IgD-negative memory B cell (primary cell): Measurements from ENCODE around the gene LRRC37B. TPM values are rescaled to one million over a fixed set of nuclear protein-coding genes. Genes with fewer than 3 reads are reported as not detected.
"Not testable (repeated sequence)": the region's sequence is repeated elsewhere in the genome, so short reads cannot be mapped to it uniquely, and the experiment has no call there.

Source experiments
- H3K27ac Mint-ChIP-seq, 3 donors: one replicate each; pipeline ENCODE4 v1.8.0; 2020 to 2022; ENCODE audit warnings: mild to moderate bottlenecking in 3 of 3, mixed read lengths in 3 of 3, moderate library complexity in 1 of 3
- H3K27me3 Mint-ChIP-seq: one replicate; pipeline ENCODE4 v1.8.0; 2021; ENCODE audit warnings: mixed read lengths
- H3K36me3 Mint-ChIP-seq: one replicate; pipeline ENCODE4 v1.8.0; 2020; ENCODE audit warnings: mild to moderate bottlenecking, mixed read lengths
- H3K4me1 Mint-ChIP-seq, 3 donors: one replicate each; pipeline ENCODE4 v1.8.0; 2020 to 2022; ENCODE audit warnings: mixed read lengths in 3 of 3, mild to moderate bottlenecking in 1 of 3
- H3K4me3 Mint-ChIP-seq, 4 donors: one replicate each; pipeline ENCODE4 v1.8.0; 2020 to 2022; ENCODE audit warnings: mild to moderate bottlenecking in 4 of 4, mixed read lengths in 4 of 4, moderate library complexity in 3 of 4
- H3K9me3 Mint-ChIP-seq, 3 donors: one replicate each; pipeline ENCODE4 v1.8.0; 2020 to 2021; ENCODE audit warnings: mixed read lengths in 3 of 3, mild to moderate bottlenecking in 1 of 3
- polyA plus RNA-seq: library from polyadenylated mRNA; unstranded; fragments of 300-500 nt; fragmentation: Illumina TruSeq; gene quantifications from one replicate; pipeline ENCODE4 v1.2.3, GENCODE V29; 2021

The LRRC37B gene
- polyA plus RNA-seq, 1 donor from 2014 or later, result 3.9 TPM

GRCh38 chr17:32020943-32021614, 13.9 kb downstream of the LRRC37B start:
- Mint-ChIP-seq H3K9me3 (no peaks in the 10 kb centered on the region), H3K27ac (peak overlapping the region in 1 of 3 donors; percentile 57), H3K27me3 (no peaks in the 10 kb centered on the region), H3K36me3 (peaks cover 3% of the 10 kb centered on the region), H3K4me1 (peaks cover 0 to 6% (median 5%) of the 10 kb centered on the region in 3 donors), H3K4me3 (no peak overlapping the region)

GRCh38 chr17:32021615-32021955, 14.4 kb downstream of the LRRC37B start:
- peaks cover 0 to 6% (median 2%) of the 10 kb centered on the region in 3 donors for H3K4me1 Mint-ChIP-seq
- H3K4me3 Mint-ChIP-seq, result no peak overlapping the region
- peaks cover 3% of the 10 kb centered on the region for H3K36me3 Mint-ChIP-seq
- no peaks in the 10 kb centered on the region for H3K9me3 Mint-ChIP-seq
- no peak overlapping the region for H3K27ac Mint-ChIP-seq
- no peaks in the 10 kb centered on the region for H3K27me3 Mint-ChIP-seq

GRCh38 chr17:32022554-32022953, 15.4 kb downstream of the LRRC37B start:
- H3K27me3 Mint-ChIP-seq, H3K9me3 Mint-ChIP-seq, H3K27ac Mint-ChIP-seq, H3K4me1 Mint-ChIP-seq, H3K4me3 Mint-ChIP-seq, H3K36me3 Mint-ChIP-seq: not testable (repeated sequence)

- H3K27ac Mint-ChIP-seq, H3K9me3 Mint-ChIP-seq, H3K4me3 Mint-ChIP-seq, H3K4me1 Mint-ChIP-seq, H3K27me3 Mint-ChIP-seq, H3K36me3 Mint-ChIP-seq: not testable (repeated sequence)
These were observed 20.1 kb downstream of the LRRC37B start for GRCh38 chr17:32027271-32027670.

GRCh38 chr17:32033223-32033622, 26.0 kb downstream of the LRRC37B start:
- H3K9me3 Mint-ChIP-seq, result no peaks in the 10 kb centered on the region
- H3K4me3 Mint-ChIP-seq, result no peak overlapping the region
- no peak overlapping the region for H3K27ac Mint-ChIP-seq
- peaks cover 5% of the 10 kb centered on the region for H3K36me3 Mint-ChIP-seq
- H3K4me1 Mint-ChIP-seq, result no peaks in the 10 kb centered on the region
- H3K27me3 Mint-ChIP-seq, result no peaks in the 10 kb centered on the region

- not testable (repeated sequence) for H3K27me3 Mint-ChIP-seq, H3K9me3 Mint-ChIP-seq, H3K4me3 Mint-ChIP-seq, H3K36me3 Mint-ChIP-seq, H3K4me1 Mint-ChIP-seq, H3K27ac Mint-ChIP-seq
These were observed 26.6 kb downstream of the LRRC37B start for GRCh38 chr17:32033812-32034211.

GRCh38 chr17:32040246-32040645, 33.1 kb downstream of the LRRC37B start:
- H3K36me3 Mint-ChIP-seq, H3K27ac Mint-ChIP-seq, H3K9me3 Mint-ChIP-seq, H3K27me3 Mint-ChIP-seq, H3K4me3 Mint-ChIP-seq, H3K4me1 Mint-ChIP-seq: not testable (repeated sequence)

GRCh38 chr17:32041306-32041875, 34.2 kb downstream of the LRRC37B start:
- H3K4me1 Mint-ChIP-seq, H3K4me3 Mint-ChIP-seq, H3K36me3 Mint-ChIP-seq, H3K27ac Mint-ChIP-seq, H3K27me3 Mint-ChIP-seq, H3K9me3 Mint-ChIP-seq: not testable (repeated sequence)

GRCh38 chr17:32042266-32042665, 35.1 kb downstream of the LRRC37B start:
- not testable (repeated sequence) for H3K36me3 Mint-ChIP-seq, H3K4me1 Mint-ChIP-seq, H3K27ac Mint-ChIP-seq, H3K9me3 Mint-ChIP-seq, H3K4me3 Mint-ChIP-seq, H3K27me3 Mint-ChIP-seq

- not testable (repeated sequence) for H3K27me3 Mint-ChIP-seq, H3K4me1 Mint-ChIP-seq, H3K4me3 Mint-ChIP-seq, H3K9me3 Mint-ChIP-seq, H3K36me3 Mint-ChIP-seq, H3K27ac Mint-ChIP-seq
These were observed 38.4 kb downstream of the LRRC37B start for GRCh38 chr17:32045611-32046010.

GRCh38 chr17:32047663-32048062, 40.5 kb downstream of the LRRC37B start:
- not testable (repeated sequence) for H3K27me3 Mint-ChIP-seq, H3K4me1 Mint-ChIP-seq, H3K36me3 Mint-ChIP-seq, H3K9me3 Mint-ChIP-seq, H3K4me3 Mint-ChIP-seq, H3K27ac Mint-ChIP-seq

GRCh38 chr17:32054985-32055384, 47.8 kb downstream of the LRRC37B start:
- H3K27ac Mint-ChIP-seq, H3K27me3 Mint-ChIP-seq: not testable (repeated sequence)

GRCh38 chr17:32055425-32055824, 48.2 kb downstream of the LRRC37B start:
- not testable (repeated sequence) for H3K4me3 Mint-ChIP-seq, H3K4me1 Mint-ChIP-seq, H3K9me3 Mint-ChIP-seq, H3K36me3 Mint-ChIP-seq, H3K27ac Mint-ChIP-seq, H3K27me3 Mint-ChIP-seq

More at GRCh38 chr17:32054985-32055384, 47.8 kb downstream of the LRRC37B start:
- not testable (repeated sequence) for H3K36me3 Mint-ChIP-seq, H3K4me3 Mint-ChIP-seq, H3K4me1 Mint-ChIP-seq, H3K9me3 Mint-ChIP-seq

GRCh38 chr17:32056500-32056899, 49.3 kb downstream of the LRRC37B start:
- not testable (repeated sequence) for H3K27ac Mint-ChIP-seq, H3K4me1 Mint-ChIP-seq, H3K27me3 Mint-ChIP-seq, H3K4me3 Mint-ChIP-seq, H3K9me3 Mint-ChIP-seq, H3K36me3 Mint-ChIP-seq

GRCh38 chr17:32057460-32058105, 50.4 kb downstream of the LRRC37B start:
- H3K36me3 Mint-ChIP-seq, H3K4me3 Mint-ChIP-seq, H3K9me3 Mint-ChIP-seq, H3K27me3 Mint-ChIP-seq, H3K4me1 Mint-ChIP-seq, H3K27ac Mint-ChIP-seq: not testable (repeated sequence)

GRCh38 chr17:32060695-32061094, 53.5 kb downstream of the LRRC37B start:
- not testable (repeated sequence) for H3K36me3 Mint-ChIP-seq, H3K9me3 Mint-ChIP-seq, H3K27ac Mint-ChIP-seq

More at GRCh38 chr17:32060695-32061094, 53.5 kb downstream of the LRRC37B start:
- H3K4me1 Mint-ChIP-seq, H3K4me3 Mint-ChIP-seq, H3K27me3 Mint-ChIP-seq: not testable (repeated sequence)
